ENCODE measurements around the gene TTC19.

- no peak for TF ChIP-seq POLR2A (IDR thresholded peaks at IDR 0.05)
- no peak for TF ChIP-seq CTCF (IDR thresholded peaks at IDR 0.05)
Observed at GRCh38 chr17:16023881-16024280, 24.3 kb downstream of the TTC19 start.
